ENCODE results near the gene PCGF1.
A peak's percentile ranks its signal among the peaks of the same experiment; 100 is the strongest.
"Not testable (repeated sequence)": the region's sequence is repeated elsewhere in the genome, so short reads cannot be mapped to it uniquely, and the experiment has no call there.

PCGF1 gene

GRCh38 chr2:74472086-74472944 lies 35.2 kb downstream of the PCGF1 start, which contains the start of gene MRPL53:
TSS of gene MRPL53 (minus strand) at chr2:74472680. CDS start at chr2:74472660, 20 bp downstream.
- H3K27me3 ChIP-seq (ENCODE audit: low read depth) = no peaks in the 10 kb centered on the region
- DNase-seq (ENCODE audit: low spot score in 2 of 2) = peak; percentile 89 to 96
- peaks cover 9% of the 10 kb centered on the region; the same call in 1 of the 2 replicates for H3K4me1 ChIP-seq
- H3K36me3 ChIP-seq (replicated peaks) = peaks cover 19% of the 10 kb centered on the region
- peak within 1 kb of the TSS; percentile 61 for H3K4me3 ChIP-seq
- in situ Hi-C loops (cut with MboI; ENCODE audit: low sequenced_read_pairs) = no loop called here
- no peaks in the 10 kb centered on the region for H3K9me3 ChIP-seq

- peaks cover 9% of the 10 kb centered on the region; the same call in 1 of the 2 replicates for H3K4me1 ChIP-seq
- peak overlapping the region; percentile 61 for H3K4me3 ChIP-seq
- DNase-seq (ENCODE audit: low spot score in 2 of 2) = no peak
- in situ Hi-C loops (cut with MboI; ENCODE audit: low sequenced_read_pairs) = no loop called here
- H3K27me3 ChIP-seq (ENCODE audit: low read depth) = no peaks in the 10 kb centered on the region
- H3K9me3 ChIP-seq = no peaks in the 10 kb centered on the region
- peaks cover 17% of the 10 kb centered on the region for H3K36me3 ChIP-seq (replicated peaks)
These were observed 36.0 kb downstream of the PCGF1 start for GRCh38 chr2:74471332-74472065.

GRCh38 chr2:74470742-74471141 lies 36.8 kb downstream of the PCGF1 start:
- H3K9me3 ChIP-seq; H3K4me3 ChIP-seq; DNase-seq (ENCODE audit: low spot score in 2 of 2); H3K4me1 ChIP-seq; in situ Hi-C loops (cut with MboI; ENCODE audit: low sequenced_read_pairs); H3K27me3 ChIP-seq (ENCODE audit: low read depth): not testable (repeated sequence)
- H3K36me3 ChIP-seq (replicated peaks) = peaks cover 17% of the 10 kb centered on the region

- Histone ChIP-seq H3K9me3 (no peaks in the 10 kb centered on the region), H3K4me3 (peak overlapping the region; percentile 75), H3K4me1 (peaks cover 3% of the 10 kb centered on the region; the same call in 1 of the 2 replicates), H3K36me3 (replicated peaks) (peaks cover 25% of the 10 kb centered on the region), H3K27me3 (ENCODE audit: low read depth) (no peaks in the 10 kb centered on the region)
- in situ Hi-C loops (cut with MboI; ENCODE audit: low sequenced_read_pairs) = no loop called here
- peak in 1 of 2 experiments; percentile 29 for DNase-seq (ENCODE audit: low spot score in 2 of 2)
These were observed 43.1 kb downstream of the PCGF1 start for GRCh38 chr2:74464406-74464805.

GRCh38 chr2:74462786-74463105 lies 44.7 kb downstream of the PCGF1 start:
- no peak for DNase-seq (ENCODE audit: low spot score in 2 of 2)

GRCh38 chr2:74462054-74462785 lies 45.3 kb downstream of the PCGF1 start:
- Histone ChIP-seq H3K9me3 (no peaks in the 10 kb centered on the region), H3K4me3 (no peak overlapping the region), H3K27me3 (ENCODE audit: low read depth) (no peaks in the 10 kb centered on the region), H3K4me1 (peaks cover 4% of the 10 kb centered on the region; the same call in 1 of the 2 replicates), H3K36me3 (replicated peaks) (peaks cover 25% of the 10 kb centered on the region)
- DNase-seq (ENCODE audit: low spot score in 2 of 2) = no peak
- in situ Hi-C loops (cut with MboI; ENCODE audit: low sequenced_read_pairs) = no loop called here

More at GRCh38 chr2:74462786-74463105, 44.7 kb downstream of the PCGF1 start:
- Histone ChIP-seq H3K27me3 (ENCODE audit: low read depth) (no peaks in the 10 kb centered on the region), H3K36me3 (replicated peaks) (peaks cover 25% of the 10 kb centered on the region), H3K9me3 (no peaks in the 10 kb centered on the region), H3K4me3 (no peak overlapping the region; the same call in 1 of the 2 replicates), H3K4me1 (peaks cover 4% of the 10 kb centered on the region; the same call in 1 of the 2 replicates)
- in situ Hi-C loops (cut with MboI; ENCODE audit: low sequenced_read_pairs) = no loop called here

GRCh38 chr2:74461187-74462053 lies 46.1 kb downstream of the PCGF1 start:
- in situ Hi-C loops (cut with MboI; ENCODE audit: low sequenced_read_pairs) = no loop called here
- H3K9me3 ChIP-seq = no peaks in the 10 kb centered on the region
- peaks cover 11% of the 10 kb centered on the region for H3K4me1 ChIP-seq
- no peak overlapping the region for H3K4me3 ChIP-seq
- DNase-seq (ENCODE audit: low spot score in 2 of 2) = peak in 1 of 2 experiments; percentile 41
- H3K27me3 ChIP-seq (ENCODE audit: low read depth) = no peaks in the 10 kb centered on the region
- H3K36me3 ChIP-seq (replicated peaks) = peaks cover 25% of the 10 kb centered on the region

GRCh38 chr2:74460187-74460586 lies 47.3 kb downstream of the PCGF1 start:
- in situ Hi-C loops (cut with MboI; ENCODE audit: low sequenced_read_pairs); H3K4me3 ChIP-seq; H3K27me3 ChIP-seq (ENCODE audit: low read depth); H3K9me3 ChIP-seq; DNase-seq (ENCODE audit: low spot score in 2 of 2): not testable (repeated sequence)
- Histone ChIP-seq H3K36me3 (replicated peaks) (peaks cover 25% of the 10 kb centered on the region), H3K4me1 (peaks cover 16% of the 10 kb centered on the region)

GRCh38 chr2:74459503-74460118 lies 47.9 kb downstream of the PCGF1 start:
- H3K9me3 ChIP-seq; H3K4me3 ChIP-seq; DNase-seq (ENCODE audit: low spot score in 2 of 2); H3K27me3 ChIP-seq (ENCODE audit: low read depth): not testable (repeated sequence)
- in situ Hi-C loops (cut with MboI; ENCODE audit: low sequenced_read_pairs) = loop anchor here (10.0 kb wide), 1 partner anchor 725 kb away; the partner anchor contains the start of gene TPRKB
- Histone ChIP-seq H3K36me3 (replicated peaks) (peaks cover 25% of the 10 kb centered on the region), H3K4me1 (peaks cover 16% of the 10 kb centered on the region)

- no peaks in the 10 kb centered on the region for H3K9me3 ChIP-seq
- peaks cover 25% of the 10 kb centered on the region for H3K36me3 ChIP-seq (replicated peaks)
- peak in 1 of 2 experiments; percentile 31 for DNase-seq (ENCODE audit: low spot score in 2 of 2)
- in situ Hi-C loops (cut with MboI; ENCODE audit: low sequenced_read_pairs) = loop anchor here (10.0 kb wide), 1 partner anchor 724 kb away; the partner anchor contains the start of gene TPRKB
- H3K27me3 ChIP-seq (ENCODE audit: low read depth) = no peaks in the 10 kb centered on the region
- H3K4me3 ChIP-seq = peak overlapping the region; percentile 71
- H3K4me1 ChIP-seq = peaks cover 16% of the 10 kb centered on the region
These were observed 48.5 kb downstream of the PCGF1 start for GRCh38 chr2:74458938-74459363.

- H3K4me1 ChIP-seq = peaks cover 16% of the 10 kb centered on the region
- H3K36me3 ChIP-seq (replicated peaks) = peaks cover 25% of the 10 kb centered on the region
- peak; percentile 99 to 100 for DNase-seq (ENCODE audit: low spot score in 2 of 2)
- in situ Hi-C loops (cut with MboI; ENCODE audit: low sequenced_read_pairs) = loop anchor here (10.0 kb wide), 1 partner anchor 724 kb away; the partner anchor contains the start of gene TPRKB
- no peaks in the 10 kb centered on the region for H3K27me3 ChIP-seq (ENCODE audit: low read depth)
- no peaks in the 10 kb centered on the region for H3K9me3 ChIP-seq
- peak within 1 kb of the TSS; percentile 71 for H3K4me3 ChIP-seq
These were observed 49.2 kb downstream of the PCGF1 start, which contains the start of gene WBP1 for GRCh38 chr2:74458132-74458937. TSS of gene WBP1 (plus strand) at chr2:74458438. CDS start at chr2:74458603, 165 bp downstream.

All from HAP-1 (cell line).